ENCODE data around the gene SMC6.

DNA sequence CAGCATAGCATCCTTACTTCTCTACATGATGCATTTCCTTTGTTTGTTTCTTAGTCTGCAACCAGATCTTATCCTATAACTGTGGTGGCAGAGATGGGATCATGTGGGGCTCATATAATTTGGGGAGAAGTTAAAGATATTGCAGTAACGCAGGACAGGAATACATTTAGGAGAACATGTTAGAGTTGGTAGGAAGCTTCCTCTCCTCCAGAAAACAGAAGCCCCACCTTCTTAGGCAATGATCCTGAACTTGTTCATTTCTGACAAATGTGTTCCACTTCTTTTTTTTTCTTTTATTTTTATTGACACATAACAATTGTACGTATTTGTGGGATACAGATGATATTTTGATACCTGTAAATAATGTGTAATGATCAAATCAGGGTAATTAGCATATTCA is 113.2 kb downstream of the SMC6 start:
- no peak for TF ChIP-seq YY1 (IDR thresholded peaks at IDR 0.05; ENCODE audit: insufficient read depth, insufficient read length)
- no peak for TF ChIP-seq ZNF274 (IDR thresholded peaks at IDR 0.05; ENCODE audit: low read depth, low read length)
